Lower leg skin (tissue), 4 donors: ENCODE data around the gene DMPK. TPM values are rescaled to one million over a fixed set of nuclear protein-coding genes. Genes with fewer than 3 reads are reported as not detected.

ENCODE experiments used
- DNase-seq, 2 donors: peaks; one replicate each; pipeline ENCODE4 v3.0.0-alpha.2; 2019; ENCODE audit warnings: low spot score in 2 of 2
- H3K4me3 ChIP-seq: fragments of 200-600 bp; sonication (generic); 2 replicates; pipeline ENCODE4 v1.5.1; 2017; ENCODE audit warnings: mild to moderate bottlenecking, low read depth; ENCODE audit not compliant: poor library complexity, severe bottlenecking
- POLR2A ChIP-seq, 2 donors: fragments of 450-650 bp; IDR thresholded peaks; one replicate each; pipeline ENCODE4 v1.6.1; 2016 to 2017; ENCODE audit warnings: antibody characterized with exemption in 2 of 2, mild to moderate bottlenecking in 1 of 2, moderate library complexity in 1 of 2
- WGBS, 2 donors: methylation state at CpG; one replicate each; pipeline ENCODE4 v1.1.5; 2018; 5-methylcytosine and 5-hydroxymethylcytosine counted together
- intact Hi-C: fragments of 100-400 bp; cut with DNase I; formaldehyde crosslinking; loops from one replicate; pipeline ENCODE4 v1.15.0; 2023; ENCODE audit warnings: low total_unique reads
- total RNA-seq, 4 donors: library from RNA; depleted of rRNA; stranded (reverse); fragments of >200 nt; gene quantifications; one replicate each; pipeline ENCODE4 v1.1.0, GENCODE V29; 2016
- TF ChIP-seq, protein P1 (sequence below), 3 donors: fragments of 450-650 bp; IDR thresholded peaks; one replicate each; pipeline ENCODE4 v1.5.1; 2016; ENCODE audit warnings: antibody characterized with exemption in 3 of 3, mild to moderate bottlenecking in 3 of 3, moderate library complexity in 2 of 3

DMPK gene
- total RNA-seq, 4 donors from 2014 or later = 8.8 to 20.2 (median 13.8) TPM

DNA sequence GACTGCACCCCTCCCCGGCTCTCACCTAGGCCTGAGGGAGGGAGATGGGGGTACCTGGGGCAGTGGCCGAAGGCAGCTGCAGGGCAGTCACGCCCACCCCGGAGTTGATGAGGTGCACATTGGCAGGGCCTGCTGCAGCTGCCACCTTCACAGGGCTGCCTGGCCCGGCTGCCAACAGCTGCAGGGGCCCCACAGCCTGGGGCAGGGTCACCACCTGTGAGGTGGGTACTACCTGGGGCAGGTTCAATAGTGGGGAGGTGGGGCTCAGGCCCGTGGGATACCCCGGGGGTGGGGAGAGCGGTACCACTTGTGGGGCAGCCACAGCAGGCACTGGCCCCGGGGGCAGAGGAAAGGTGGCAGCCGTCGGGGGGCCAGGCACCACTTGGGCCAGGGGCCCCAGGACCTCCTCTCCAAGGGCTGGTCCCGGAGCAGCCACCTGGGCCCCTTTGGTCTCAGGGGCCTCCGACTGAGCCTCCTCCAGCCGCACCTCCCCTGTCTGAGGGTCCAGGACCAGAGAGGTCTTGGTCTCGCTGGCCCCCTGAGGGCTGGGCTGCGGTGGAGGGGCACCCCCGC, 15.9 kb downstream of the DMPK start:
- TF ChIP-seq POLR2A (IDR thresholded peaks at IDR 0.05) = no peak
- TF ChIP-seq, protein P1, sequence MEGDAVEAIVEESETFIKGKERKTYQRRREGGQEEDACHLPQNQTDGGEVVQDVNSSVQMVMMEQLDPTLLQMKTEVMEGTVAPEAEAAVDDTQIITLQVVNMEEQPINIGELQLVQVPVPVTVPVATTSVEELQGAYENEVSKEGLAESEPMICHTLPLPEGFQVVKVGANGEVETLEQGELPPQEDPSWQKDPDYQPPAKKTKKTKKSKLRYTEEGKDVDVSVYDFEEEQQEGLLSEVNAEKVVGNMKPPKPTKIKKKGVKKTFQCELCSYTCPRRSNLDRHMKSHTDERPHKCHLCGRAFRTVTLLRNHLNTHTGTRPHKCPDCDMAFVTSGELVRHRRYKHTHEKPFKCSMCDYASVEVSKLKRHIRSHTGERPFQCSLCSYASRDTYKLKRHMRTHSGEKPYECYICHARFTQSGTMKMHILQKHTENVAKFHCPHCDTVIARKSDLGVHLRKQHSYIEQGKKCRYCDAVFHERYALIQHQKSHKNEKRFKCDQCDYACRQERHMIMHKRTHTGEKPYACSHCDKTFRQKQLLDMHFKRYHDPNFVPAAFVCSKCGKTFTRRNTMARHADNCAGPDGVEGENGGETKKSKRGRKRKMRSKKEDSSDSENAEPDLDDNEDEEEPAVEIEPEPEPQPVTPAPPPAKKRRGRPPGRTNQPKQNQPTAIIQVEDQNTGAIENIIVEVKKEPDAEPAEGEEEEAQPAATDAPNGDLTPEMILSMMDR (IDR thresholded peaks at IDR 0.05) = no peak
- DNase-seq = no peak
- WGBS, 2 donors = 62 to 66% methylated on average over 4 to 10 of the region's 17 CpGs
- intact Hi-C loops = no loop called here
- H3K4me3 ChIP-seq = no peak overlapping the region

DNA sequence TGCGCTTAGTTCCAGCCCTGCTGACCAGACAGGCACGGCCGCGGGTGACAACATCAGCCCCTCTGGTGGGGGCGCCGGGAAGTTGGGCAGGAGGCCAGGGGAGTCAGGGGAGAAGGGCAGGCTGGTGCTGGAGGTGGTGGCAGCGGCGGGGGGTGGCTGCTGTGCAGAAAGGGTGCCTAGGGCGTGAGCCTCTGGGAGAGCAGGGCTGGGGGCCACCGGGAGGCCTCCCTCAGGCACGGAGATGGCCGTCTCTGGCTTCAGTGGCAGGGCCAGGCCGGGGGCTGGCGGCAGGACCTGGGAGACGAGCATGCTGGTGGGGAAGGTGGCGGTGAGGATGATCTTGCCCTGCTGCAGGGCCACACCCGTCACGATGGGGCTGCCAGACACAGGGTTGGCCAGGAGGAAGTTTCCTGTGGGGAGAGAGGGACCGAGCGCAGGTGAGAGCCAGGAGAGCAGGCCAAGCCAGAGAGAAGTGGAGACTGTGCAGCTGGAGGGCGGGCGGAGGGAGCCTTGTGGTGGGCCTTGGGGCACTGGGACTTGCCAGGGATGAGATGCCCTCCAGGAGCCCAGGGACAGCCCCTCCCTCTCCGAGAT, 16.5 kb downstream of the DMPK start:
- no peak for TF ChIP-seq POLR2A (IDR thresholded peaks at IDR 0.05)
- TF ChIP-seq, protein P1 (IDR thresholded peaks at IDR 0.05) = no peak
- intact Hi-C loops = no loop called here
- DNase-seq = peak in 1 of 2 donors; percentile 86
- 74 to 75% methylated on average over 18 to 20 of the region's 23 CpGs for WGBS, 2 donors
- H3K4me3 ChIP-seq = no peak overlapping the region

DNA sequence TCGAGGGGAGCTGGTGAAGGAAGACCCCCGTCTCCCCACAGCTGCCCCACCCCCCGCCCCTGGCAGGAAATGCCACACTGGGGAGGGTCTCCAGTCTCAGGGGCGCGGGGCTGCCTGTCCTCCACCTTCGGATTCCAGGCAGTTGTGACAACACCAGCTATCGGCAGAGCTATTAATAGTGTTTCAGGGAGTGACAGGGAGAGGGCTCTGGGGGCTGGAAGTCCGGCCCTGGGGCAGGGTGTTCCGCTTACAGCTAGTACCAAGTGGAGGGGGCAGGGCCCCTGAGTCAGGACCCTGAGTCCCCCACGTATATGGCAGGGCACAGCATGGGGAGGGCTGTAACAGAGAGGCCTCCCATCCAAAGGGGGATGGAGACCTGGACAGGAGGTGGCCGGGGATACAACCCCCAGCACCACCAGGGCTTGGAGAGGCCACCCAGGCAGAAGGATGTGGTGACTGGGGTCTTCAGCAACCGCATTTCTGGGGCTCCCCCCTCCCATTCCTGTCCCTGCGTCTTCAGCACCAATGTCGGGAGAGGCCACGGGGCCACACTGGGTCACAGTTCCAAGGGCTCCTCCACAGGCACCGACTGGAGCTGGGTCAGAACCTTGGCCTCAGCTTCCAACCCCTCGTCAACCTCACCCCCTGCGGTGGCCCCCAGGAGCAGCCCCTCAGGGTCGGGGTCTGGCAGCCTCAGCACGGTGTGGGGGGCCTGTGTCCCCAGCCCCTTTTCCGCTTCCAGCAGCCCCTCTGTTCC, 17.2 kb downstream of the DMPK start:
- intact Hi-C loops = no loop called here
- H3K4me3 ChIP-seq = no peak overlapping the region
- DNase-seq = peak in 1 of 2 donors; percentile 81
- TF ChIP-seq, protein P1 (IDR thresholded peaks at IDR 0.05) = no peak
- no peak for TF ChIP-seq POLR2A (IDR thresholded peaks at IDR 0.05)
- WGBS, 2 donors = 58 to 65% methylated on average over 20 of the region's 21 CpGs

DNA sequence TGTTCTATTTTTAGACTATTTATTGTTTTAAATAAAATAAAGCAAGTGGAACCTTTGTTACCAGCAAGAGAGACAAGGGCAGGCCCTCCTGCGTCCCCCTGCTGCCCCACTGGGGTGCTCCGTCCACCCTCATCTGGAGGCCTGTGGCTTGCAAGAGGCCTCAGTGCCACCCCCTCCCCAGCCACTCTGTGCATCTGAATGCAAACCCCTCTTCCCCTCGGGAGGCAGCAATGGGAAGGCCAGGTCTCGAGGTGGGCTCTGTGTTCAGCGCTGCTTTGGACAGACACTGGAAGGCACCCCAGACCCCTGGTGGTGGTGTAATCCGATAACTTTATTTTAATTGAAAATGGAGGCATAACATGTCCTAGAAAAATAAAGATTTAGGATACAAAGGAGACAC, 17.8 kb downstream of the DMPK start:
- WGBS, 2 donors = 58 to 73% methylated on average over 6 of the region's 6 CpGs
- no peak for DNase-seq
- TF ChIP-seq POLR2A (IDR thresholded peaks at IDR 0.05) = no peak
- TF ChIP-seq, protein P1 (IDR thresholded peaks at IDR 0.05) = no peak
- intact Hi-C loops = no loop called here
- H3K4me3 ChIP-seq = no peak overlapping the region

DNA sequence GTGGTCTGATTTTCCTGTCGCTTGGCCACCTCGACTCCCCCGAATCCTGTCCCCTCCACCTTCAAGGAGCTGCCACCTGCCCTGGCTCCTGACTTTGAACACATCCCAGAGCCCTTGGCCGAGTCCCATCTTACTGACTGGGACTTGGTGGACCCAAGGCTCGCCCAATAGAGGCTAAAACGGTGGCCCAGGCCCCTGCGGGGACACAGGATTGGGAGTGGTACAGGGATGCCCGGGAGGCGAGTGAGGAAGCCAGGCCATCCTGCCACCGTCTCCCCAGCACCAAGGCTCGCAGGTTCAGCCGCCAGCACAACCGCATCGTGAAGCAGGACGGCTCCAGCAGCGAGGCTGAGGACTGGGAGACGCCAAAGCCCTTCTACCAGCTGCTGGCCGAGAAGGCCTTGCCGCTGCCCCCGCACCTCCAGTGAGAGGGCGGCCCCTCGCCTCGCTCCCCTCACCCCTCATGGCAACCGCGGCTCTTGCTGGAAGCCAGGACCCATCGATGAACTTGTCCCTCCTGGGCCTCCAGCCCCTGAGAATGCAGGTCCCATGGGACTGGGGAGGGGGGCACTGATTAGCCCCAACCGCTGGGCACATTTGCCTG, 18.5 kb downstream of the DMPK start:
- peak in 1 of 2 donors; percentile 81 for DNase-seq
- WGBS, 2 donors = 52 to 58% methylated on average over 21 of the region's 27 CpGs
- intact Hi-C loops = no loop called here
- no peak overlapping the region for H3K4me3 ChIP-seq
- no peak for TF ChIP-seq POLR2A (IDR thresholded peaks at IDR 0.05)
- TF ChIP-seq, protein P1 (IDR thresholded peaks at IDR 0.05) = no peak
